ENCODE data around the gene ARPC5. TPM values are rescaled to one million over a fixed set of nuclear protein-coding genes. Genes with fewer than 3 reads are reported as not detected.

Gene ARPC5
- polyA plus RNA-seq, 1 experiment: 293 TPM

DNA sequence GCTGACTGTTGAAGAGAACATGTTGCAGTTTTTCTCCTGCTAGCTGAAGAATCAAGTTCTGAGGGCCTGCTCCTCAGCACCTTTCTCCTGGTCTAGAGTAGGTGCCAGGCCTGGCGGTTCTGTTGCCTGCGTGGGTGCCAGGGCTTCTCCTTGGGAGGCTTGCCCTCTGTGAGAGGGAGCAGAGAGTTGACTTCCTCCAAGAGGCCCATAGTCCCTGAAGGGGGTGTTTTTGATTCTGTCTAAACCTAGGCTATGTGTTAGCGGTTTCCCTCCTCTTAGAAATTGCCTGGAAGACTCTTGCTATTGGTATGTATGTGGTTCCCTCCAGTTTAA, 17.8 kb upstream of the ARPC5 start:
- TF ChIP-seq, protein P1, sequence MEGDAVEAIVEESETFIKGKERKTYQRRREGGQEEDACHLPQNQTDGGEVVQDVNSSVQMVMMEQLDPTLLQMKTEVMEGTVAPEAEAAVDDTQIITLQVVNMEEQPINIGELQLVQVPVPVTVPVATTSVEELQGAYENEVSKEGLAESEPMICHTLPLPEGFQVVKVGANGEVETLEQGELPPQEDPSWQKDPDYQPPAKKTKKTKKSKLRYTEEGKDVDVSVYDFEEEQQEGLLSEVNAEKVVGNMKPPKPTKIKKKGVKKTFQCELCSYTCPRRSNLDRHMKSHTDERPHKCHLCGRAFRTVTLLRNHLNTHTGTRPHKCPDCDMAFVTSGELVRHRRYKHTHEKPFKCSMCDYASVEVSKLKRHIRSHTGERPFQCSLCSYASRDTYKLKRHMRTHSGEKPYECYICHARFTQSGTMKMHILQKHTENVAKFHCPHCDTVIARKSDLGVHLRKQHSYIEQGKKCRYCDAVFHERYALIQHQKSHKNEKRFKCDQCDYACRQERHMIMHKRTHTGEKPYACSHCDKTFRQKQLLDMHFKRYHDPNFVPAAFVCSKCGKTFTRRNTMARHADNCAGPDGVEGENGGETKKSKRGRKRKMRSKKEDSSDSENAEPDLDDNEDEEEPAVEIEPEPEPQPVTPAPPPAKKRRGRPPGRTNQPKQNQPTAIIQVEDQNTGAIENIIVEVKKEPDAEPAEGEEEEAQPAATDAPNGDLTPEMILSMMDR (IDR thresholded peaks at IDR 0.05; ENCODE audit: low read depth, low read length): no peak
- H3K9me3 ChIP-seq (ENCODE audit: control insufficient read depth, insufficient read depth, low read length): no peaks in the 10 kb centered on the region
- ChIA-PET CTCF (interaction anchor here (1.1 to 6.2 kb wide), 3 partner anchors 32 to 262 kb away, joined by 3 to 254 read pairs (median 126); no protein-coding TSS in a partner anchor), POLR2A (no interaction called here)
- no peak for DNase-seq (ENCODE audit: low read depth, low spot score)
- H3K27me3 ChIP-seq (ENCODE audit: control insufficient read depth, insufficient read depth, low read length): no peaks in the 10 kb centered on the region
- no peak overlapping the region for H3K27ac ChIP-seq (ENCODE audit: low read depth, low read length)
- no peak overlapping the region for H3K4me3 ChIP-seq (ENCODE audit: low read depth, low read length)

DNA sequence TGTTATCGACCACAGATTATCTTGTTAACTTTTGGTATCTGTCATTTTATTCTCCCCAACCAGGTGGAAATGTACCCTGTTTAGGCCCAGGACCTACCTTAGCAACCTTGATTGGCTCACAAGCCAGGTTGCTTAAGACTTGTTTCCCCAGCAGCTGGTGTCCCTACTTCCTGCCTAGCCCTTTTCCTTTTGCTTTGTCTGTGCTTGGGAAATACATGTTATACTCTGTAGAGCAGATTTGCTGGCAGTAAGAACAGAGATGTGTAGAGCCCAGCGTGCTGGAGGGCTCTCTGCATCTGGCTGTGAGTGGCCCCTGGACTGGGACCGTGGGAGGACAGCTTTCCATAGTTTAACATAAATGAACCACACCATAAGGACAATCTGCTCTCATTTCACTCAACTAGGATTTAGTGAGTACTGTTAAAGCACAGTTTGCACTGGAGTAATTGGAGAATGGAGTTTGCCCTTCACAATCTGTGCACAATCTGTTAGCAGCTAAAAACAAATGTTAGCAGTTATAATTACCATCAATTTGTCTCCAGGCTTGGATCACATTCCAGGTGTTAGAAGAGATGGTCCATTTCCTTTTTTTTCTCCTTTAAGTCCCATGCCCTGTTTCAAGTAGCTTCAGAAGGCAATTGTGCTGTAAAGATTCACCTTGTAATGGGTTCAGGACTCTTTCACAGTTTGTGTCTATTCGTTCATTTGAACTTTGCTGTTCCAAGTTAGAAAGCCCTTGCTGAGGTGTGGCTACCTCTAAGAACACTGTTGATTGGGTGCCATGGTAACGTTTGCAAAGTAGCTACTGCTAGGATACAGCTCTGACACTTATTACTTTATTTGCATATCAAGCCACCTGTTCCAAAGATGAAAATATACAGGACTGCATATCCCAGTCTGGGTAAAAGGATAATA, 17.2 kb upstream of the ARPC5 start, which contains the start of gene APOBEC4:
Gene APOBEC4 (minus strand): TSS at position 770 of the 915 bp plus-strand sequence. CDS start 4,535 bp downstream, outside the sequence.
- CTCF ChIA-PET: interaction anchor here (4.9 to 6.2 kb wide), 2 partner anchors 32 to 263 kb away, joined by 126 to 254 read pairs; no protein-coding TSS in a partner anchor
- H3K27ac ChIP-seq (ENCODE audit: low read depth, low read length): no peak within 1 kb of the TSS
- DNase-seq (ENCODE audit: low read depth, low spot score): no peak
- H3K27me3 ChIP-seq (ENCODE audit: control insufficient read depth, insufficient read depth, low read length): no peaks in the 10 kb centered on the region
- H3K4me3 ChIP-seq (ENCODE audit: low read depth, low read length): no peak within 1 kb of the TSS
- POLR2A ChIA-PET: no interaction called here
- TF ChIP-seq, protein P1 (IDR thresholded peaks at IDR 0.05; ENCODE audit: low read depth, low read length): no peak
- no peaks in the 10 kb centered on the region for H3K9me3 ChIP-seq (ENCODE audit: control insufficient read depth, insufficient read depth, low read length)

DNA sequence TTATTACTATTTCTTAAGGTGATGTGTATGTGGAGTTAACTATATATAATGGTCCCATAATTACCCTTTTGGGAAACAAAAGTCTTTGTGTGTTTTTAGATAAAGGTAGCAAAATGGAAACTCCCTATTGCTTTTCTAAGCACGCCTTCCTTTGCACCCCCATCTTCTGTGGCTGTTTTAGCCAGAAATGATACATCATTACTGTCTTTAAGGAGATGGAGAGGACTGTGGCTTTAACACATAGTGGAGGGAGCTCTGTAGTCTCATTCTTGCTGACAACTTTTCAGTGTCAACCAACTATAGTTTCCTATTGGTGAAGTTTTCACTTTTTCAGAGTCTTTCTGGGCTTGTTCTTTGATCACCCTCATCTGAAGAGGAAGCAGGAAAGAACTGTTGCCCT, 16.5 kb upstream of the ARPC5 start:
- no peak for DNase-seq (ENCODE audit: low read depth, low spot score)
- no peaks in the 10 kb centered on the region for H3K9me3 ChIP-seq (ENCODE audit: control insufficient read depth, insufficient read depth, low read length)
- H3K27ac ChIP-seq (ENCODE audit: low read depth, low read length): no peak overlapping the region
- H3K27me3 ChIP-seq (ENCODE audit: control insufficient read depth, insufficient read depth, low read length): no peaks in the 10 kb centered on the region
- ChIA-PET POLR2A (no interaction called here), CTCF (interaction anchor here (1.2 to 6.2 kb wide), 3 partner anchors 33 to 264 kb away, joined by 7 to 254 read pairs (median 126); no protein-coding TSS in a partner anchor)
- no peak overlapping the region for H3K4me3 ChIP-seq (ENCODE audit: low read depth, low read length)
- TF ChIP-seq, protein P1 (IDR thresholded peaks at IDR 0.05; ENCODE audit: low read depth, low read length): no peak

DNA sequence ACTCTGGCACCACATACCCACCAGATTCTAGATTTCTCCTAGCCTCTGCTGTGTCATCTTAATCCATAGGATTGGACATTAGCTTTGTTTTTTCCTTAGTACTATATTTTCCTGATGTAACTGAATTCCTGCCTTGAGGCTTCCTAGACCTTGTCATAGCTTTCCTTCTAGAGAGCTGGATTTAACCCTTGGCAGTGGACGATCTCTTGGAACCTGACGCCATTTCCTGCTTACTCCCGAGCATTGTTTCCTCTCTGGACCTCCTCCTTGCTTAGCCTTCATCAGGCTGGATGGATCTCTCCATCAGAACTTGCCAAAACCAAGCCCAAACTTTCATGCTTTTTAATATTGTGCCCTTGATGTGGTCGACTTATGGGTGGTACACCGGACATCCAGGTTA, 16.0 kb upstream of the ARPC5 start:
- no peak overlapping the region for H3K4me3 ChIP-seq (ENCODE audit: low read depth, low read length)
- no peak overlapping the region for H3K27ac ChIP-seq (ENCODE audit: low read depth, low read length)
- TF ChIP-seq, protein P1 (IDR thresholded peaks at IDR 0.05; ENCODE audit: low read depth, low read length): no peak
- no peak for DNase-seq (ENCODE audit: low read depth, low spot score)
- no peaks in the 10 kb centered on the region for H3K9me3 ChIP-seq (ENCODE audit: control insufficient read depth, insufficient read depth, low read length)
- ChIA-PET POLR2A (no interaction called here), CTCF (interaction anchor here (1.2 to 6.2 kb wide), 2 partner anchors 34 to 264 kb away, joined by 7 to 126 read pairs; no protein-coding TSS in a partner anchor)
- no peaks in the 10 kb centered on the region for H3K27me3 ChIP-seq (ENCODE audit: control insufficient read depth, insufficient read depth, low read length)

DNA sequence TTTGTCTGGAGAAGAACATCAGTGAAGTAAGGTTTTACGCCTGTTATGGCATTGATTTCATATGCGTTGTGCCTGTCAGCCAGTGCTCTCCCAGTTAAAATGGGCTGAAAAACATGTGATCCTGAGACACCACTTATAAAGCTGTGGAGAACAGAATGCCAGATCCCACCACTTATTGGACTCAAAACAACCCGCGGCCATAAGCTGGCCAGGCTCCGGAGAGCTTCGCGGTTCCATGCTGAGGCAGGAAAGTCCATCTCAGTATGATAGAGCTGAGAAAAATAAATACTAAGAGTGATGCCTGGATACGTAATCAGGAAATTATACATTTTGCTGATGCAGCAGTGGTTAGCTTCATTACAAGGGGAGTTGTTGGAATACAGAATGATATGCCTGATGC, 12.5 kb upstream of the ARPC5 start:
- no peak for DNase-seq (ENCODE audit: low read depth, low spot score)
- Histone ChIP-seq H3K9me3 (ENCODE audit: control insufficient read depth, insufficient read depth, low read length) (no peaks in the 10 kb centered on the region), H3K27me3 (ENCODE audit: control insufficient read depth, insufficient read depth, low read length) (no peaks in the 10 kb centered on the region), H3K27ac (ENCODE audit: low read depth, low read length) (no peak overlapping the region), H3K4me3 (ENCODE audit: low read depth, low read length) (no peak overlapping the region)
- ChIA-PET POLR2A (no interaction called here), CTCF (interaction anchor here (3.2 to 5.3 kb wide), 2 partner anchors 37 to 268 kb away, joined by 15 to 24 read pairs; no protein-coding TSS in a partner anchor)
- TF ChIP-seq, protein P1 (IDR thresholded peaks at IDR 0.05; ENCODE audit: low read depth, low read length): no peak
